ENCODE results near the gene LSM8. TPM values are rescaled to one million over a fixed set of nuclear protein-coding genes. Genes with fewer than 3 reads are reported as not detected.
"Not testable (repeated sequence)": the region's sequence is repeated elsewhere in the genome, so short reads cannot be mapped to it uniquely, and the experiment has no call there.

LSM8 gene
- 28.1 TPM for total RNA-seq

- peak; percentile 98 for DNase-seq (ENCODE audit: low spot score)
These were observed at the start of gene LSM8 for GRCh38 chr7:118183786-118184564. TSS of gene LSM8 (plus strand) at chr7:118184164. CDS start at chr7:118184224, 60 bp downstream.

GRCh38 chr7:118134420-118134819 is 49.5 kb upstream of the LSM8 start:
- DNase-seq (ENCODE audit: low spot score): not testable (repeated sequence)

- no peak for DNase-seq (ENCODE audit: low spot score)
These were observed 43.5 kb upstream of the LSM8 start for GRCh38 chr7:118140468-118140867.

GRCh38 chr7:118142012-118142411 is 42.0 kb upstream of the LSM8 start:
- no peak for DNase-seq (ENCODE audit: low spot score)

GRCh38 chr7:118148930-118149329 is 35.0 kb upstream of the LSM8 start:
- no peak for DNase-seq (ENCODE audit: low spot score)

- no peak for DNase-seq (ENCODE audit: low spot score)
These were observed 34.6 kb upstream of the LSM8 start for GRCh38 chr7:118149394-118149793.

- no peak for DNase-seq (ENCODE audit: low spot score)
These were observed 32.3 kb upstream of the LSM8 start for GRCh38 chr7:118151671-118152070.

GRCh38 chr7:118152149-118152548 is 31.8 kb upstream of the LSM8 start:
- no peak for DNase-seq (ENCODE audit: low spot score)

- no peak for DNase-seq (ENCODE audit: low spot score)
These were observed 31.3 kb upstream of the LSM8 start for GRCh38 chr7:118152654-118153053.

- DNase-seq (ENCODE audit: low spot score): no peak
These were observed 30.3 kb upstream of the LSM8 start for GRCh38 chr7:118153551-118154177.

GRCh38 chr7:118158766-118159165 is 25.2 kb upstream of the LSM8 start:
- DNase-seq (ENCODE audit: low spot score): no peak

- DNase-seq (ENCODE audit: low spot score): no peak
These were observed 14.8 kb upstream of the LSM8 start for GRCh38 chr7:118169146-118169545.

- no peak for DNase-seq (ENCODE audit: low spot score)
These were observed 8.2 kb upstream of the LSM8 start for GRCh38 chr7:118175740-118176139.

GRCh38 chr7:118179191-118179590 is 4.8 kb upstream of the LSM8 start:
- DNase-seq (ENCODE audit: low spot score): no peak

GRCh38 chr7:118182593-118183427 is 1.2 kb upstream of the LSM8 start:
- no peak for DNase-seq (ENCODE audit: low spot score)

GRCh38 chr7:118183428-118183785 is 557 bp upstream of the LSM8 start:
- no peak for DNase-seq (ENCODE audit: low spot score)

GRCh38 chr7:118184565-118184940 is 589 bp downstream of the LSM8 start:
- DNase-seq (ENCODE audit: low spot score): no peak

- DNase-seq (ENCODE audit: low spot score): no peak
These were observed 1.3 kb downstream of the LSM8 start for GRCh38 chr7:118185163-118185860.

GRCh38 chr7:118186501-118186900 is 2.5 kb downstream of the LSM8 start:
- DNase-seq (ENCODE audit: low spot score): no peak

GRCh38 chr7:118194571-118194970 is 10.6 kb downstream of the LSM8 start:
- no peak for DNase-seq (ENCODE audit: low spot score)

- peak; percentile 47 for DNase-seq (ENCODE audit: low spot score)
These were observed 12.0 kb downstream of the LSM8 start for GRCh38 chr7:118195837-118196474.

- no peak for DNase-seq (ENCODE audit: low spot score)
These were observed 18.1 kb downstream of the LSM8 start for GRCh38 chr7:118202061-118202460.

Data from ureter (tissue), 1 donor.